K562 (cell line): ENCODE data around the gene YTHDF1.

Experiments used
- CBX8 ChIP-seq: fragments of 200-600 bp; sonication (generic); IDR thresholded peaks from 2 replicates; pipeline ENCODE4 v1.6.1; 2012; ENCODE audit warnings: borderline replicate concordance, mixed run types, low read depth, mild to moderate bottlenecking, moderate library complexity, mixed read lengths, low read length, control low read depth, inconsistent platforms; ENCODE audit not compliant: poor library complexity, severe bottlenecking; ENCODE audit errors: extremely low read depth
- CEBPB ChIP-seq: fragments of 450-650 bp; IDR thresholded peaks from 2 replicates; pipeline ENCODE4 v1.6.1; 2016; ENCODE audit warnings: missing genetic modification characterization, missing compliant biosample characterization
- FOXM1 ChIP-seq, 2 experiments: fragments of 450-650 bp in 1 of 2; sonication (generic) in 1 of 2; formaldehyde crosslinking in 1 of 2; IDR thresholded peaks; 2 replicates each; pipeline versions ENCODE4 v1.6.1 to v1.9.0; 2017 to 2022; ENCODE audit warnings: low read depth in 2 of 2, mild to moderate bottlenecking in 2 of 2, missing genetic modification reagents in 1 of 2, moderate library complexity in 1 of 2
- HOXB6 ChIP-seq: fragments of 250-450 bp; sonication (Bioruptor Pico); IDR thresholded peaks from 2 replicates; pipeline ENCODE4 v1.5.1; 2022; ENCODE audit warnings: mild to moderate bottlenecking, borderline replicate concordance
- JUND ChIP-seq, 2 experiments: IDR thresholded peaks; 2 replicates in 1 of 2; 3 replicates in 1 of 2; pipeline ENCODE4 v1.6.1; 2011; ENCODE audit warnings: borderline replicate concordance in 2 of 2, low read depth in 2 of 2, low read length in 2 of 2, improper control_type of control experiment in 1 of 2, missing biosample characterization in 1 of 2, missing genetic modification characterization in 1 of 2, missing genetic modification reagents in 1 of 2
- KLF1 ChIP-seq: fragments of 450-650 bp; IDR thresholded peaks from 2 replicates; pipeline ENCODE4 v1.6.1; 2016; ENCODE audit warnings: missing genetic modification characterization, missing compliant biosample characterization
- NR2C2 ChIP-seq, 2 experiments: fragments of 200-800 bp in 1 of 2; sonication (Bioruptor generic) in 1 of 2; sonication (generic) in 1 of 2; formaldehyde crosslinking in 1 of 2; IDR thresholded peaks; 2 replicates each; pipeline versions ENCODE4 v1.6.1 to v1.8.0; 2016 to 2022; ENCODE audit warnings: mild to moderate bottlenecking in 1 of 2, missing compliant biosample characterization in 1 of 2, missing genetic modification characterization in 1 of 2, missing genetic modification reagents in 1 of 2
- RFX5 ChIP-seq: IDR thresholded peaks from 2 replicates; pipeline ENCODE4 v1.6.1; 2011; ENCODE audit warnings: low read depth, mild to moderate bottlenecking, improper control_type of control experiment, low read length
- SP1 ChIP-seq: sonication (generic); formaldehyde crosslinking; IDR thresholded peaks from 2 replicates; pipeline ENCODE4 v1.8.1; 2022; ENCODE audit warnings: mild to moderate bottlenecking, missing genetic modification reagents
- TEAD1 ChIP-seq, 2 experiments: fragments of 450-650 bp in 1 of 2; sonication (generic) in 1 of 2; formaldehyde crosslinking; IDR thresholded peaks; 2 replicates each; pipeline versions ENCODE4 v1.4.0 to v1.8.0; 2020 to 2022; ENCODE audit warnings: mild to moderate bottlenecking in 2 of 2, missing genetic modification reagents in 1 of 2
- TF ChIP-seq, protein P1 (sequence below): IDR thresholded peaks from 2 replicates; pipeline ENCODE4 v1.6.1; 2011; ENCODE audit warnings: borderline replicate concordance, low read depth, mild to moderate bottlenecking, moderate library complexity, low read length; ENCODE audit not compliant: insufficient read depth, poor library complexity, severe bottlenecking
- TF ChIP-seq, protein P2 (sequence below), 3 experiments: IDR thresholded peaks in 2 of 3; conservative IDR thresholded peaks in 1 of 3; 2 replicates each; pipeline ENCODE4 v1.5.1; 2011 to 2012; ENCODE audit warnings: low read length in 3 of 3, mild to moderate bottlenecking in 3 of 3, control low read depth in 2 of 3, improper control_type of control experiment in 1 of 3, inconsistent platforms in 1 of 3, low read depth in 1 of 3, mixed read lengths in 1 of 3, moderate library complexity in 1 of 3; ENCODE audit not compliant: insufficient read depth in 2 of 3
- TF ChIP-seq, protein P3 (sequence below), 2 experiments: fragments of 450-650 bp in 1 of 2; sonication (generic) in 1 of 2; formaldehyde crosslinking in 1 of 2; IDR thresholded peaks in 1 of 2; conservative IDR thresholded peaks in 1 of 2; 2 replicates each; pipeline versions ENCODE4 v1.6.1 to v1.8.1; 2016 to 2023; ENCODE audit warnings: mild to moderate bottlenecking in 2 of 2, moderate library complexity in 2 of 2, inconsistent platforms in 1 of 2, missing genetic modification reagents in 1 of 2

DNA sequence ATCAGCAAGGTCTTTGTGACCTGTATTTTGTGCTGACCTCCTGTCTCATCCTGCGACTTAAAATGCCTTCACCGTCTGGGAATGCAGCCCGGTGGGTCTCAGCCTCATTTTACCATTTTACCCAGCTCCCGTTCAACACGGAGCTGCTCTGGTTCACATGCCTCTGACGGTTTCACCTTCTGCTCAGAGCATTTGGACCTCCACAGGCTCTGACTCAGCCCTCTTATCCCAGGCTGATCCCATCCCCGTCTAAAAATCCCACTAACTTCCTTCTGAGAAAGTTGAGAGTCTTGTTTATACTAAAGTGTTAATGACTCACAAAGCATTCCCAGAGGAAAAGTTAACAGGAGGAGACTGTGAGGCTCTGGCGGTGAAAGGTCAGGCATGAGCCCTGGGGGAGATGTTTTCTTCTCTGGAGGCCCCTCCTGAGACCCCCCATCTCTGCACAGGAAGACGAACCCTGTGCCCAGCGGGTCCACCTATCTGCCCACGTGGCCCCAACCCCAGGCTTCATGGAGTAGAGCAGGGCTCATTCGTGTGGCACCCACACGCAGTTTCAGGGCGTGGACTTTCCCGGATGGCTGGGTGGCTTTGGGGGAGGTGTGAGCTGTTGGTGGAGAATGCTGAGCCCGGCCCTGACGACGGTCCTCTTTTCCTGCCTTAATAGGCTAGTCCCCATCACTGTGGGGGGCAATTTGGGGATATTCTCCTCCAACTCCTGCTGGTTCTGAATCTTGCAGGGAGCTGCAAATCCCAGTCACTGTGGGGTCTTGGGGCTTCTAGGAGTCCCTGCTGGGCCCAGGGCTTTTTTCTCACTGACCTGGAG, 16.5 kb upstream of the YTHDF1 start:
- TF ChIP-seq FOXM1 (IDR thresholded peaks at IDR 0.05; ENCODE audit: low read depth) (no peak), FOXM1 (CRISPR knock-in tag; IDR thresholded peaks at IDR 0.05; ENCODE audit: low read depth) (no peak), HOXB6 (no peak), CEBPB (tag) (no peak), NR2C2 (CRISPR knock-in tag; IDR thresholded peaks at IDR 0.05) (no peak), NR2C2 (tag; IDR thresholded peaks at IDR 0.05) (no peak), CBX8 (no peak), KLF1 (tag) (no peak), RFX5 (no peak), JUND (IDR thresholded peaks at IDR 0.05; ENCODE audit: borderline replicate concordance, low read depth, low read length) (no peak), JUND (tag; IDR thresholded peaks at IDR 0.05; ENCODE audit: borderline replicate concordance, low read depth, low read length) (no peak), SP1 (CRISPR knock-in tag) (no peak), TEAD1 (CRISPR knock-in tag; IDR thresholded peaks at IDR 0.05) (no peak)
- TF ChIP-seq, protein P1, sequence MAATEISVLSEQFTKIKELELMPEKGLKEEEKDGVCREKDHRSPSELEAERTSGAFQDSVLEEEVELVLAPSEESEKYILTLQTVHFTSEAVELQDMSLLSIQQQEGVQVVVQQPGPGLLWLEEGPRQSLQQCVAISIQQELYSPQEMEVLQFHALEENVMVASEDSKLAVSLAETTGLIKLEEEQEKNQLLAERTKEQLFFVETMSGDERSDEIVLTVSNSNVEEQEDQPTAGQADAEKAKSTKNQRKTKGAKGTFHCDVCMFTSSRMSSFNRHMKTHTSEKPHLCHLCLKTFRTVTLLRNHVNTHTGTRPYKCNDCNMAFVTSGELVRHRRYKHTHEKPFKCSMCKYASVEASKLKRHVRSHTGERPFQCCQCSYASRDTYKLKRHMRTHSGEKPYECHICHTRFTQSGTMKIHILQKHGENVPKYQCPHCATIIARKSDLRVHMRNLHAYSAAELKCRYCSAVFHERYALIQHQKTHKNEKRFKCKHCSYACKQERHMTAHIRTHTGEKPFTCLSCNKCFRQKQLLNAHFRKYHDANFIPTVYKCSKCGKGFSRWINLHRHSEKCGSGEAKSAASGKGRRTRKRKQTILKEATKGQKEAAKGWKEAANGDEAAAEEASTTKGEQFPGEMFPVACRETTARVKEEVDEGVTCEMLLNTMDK = no peak
- TF ChIP-seq, protein P2, sequence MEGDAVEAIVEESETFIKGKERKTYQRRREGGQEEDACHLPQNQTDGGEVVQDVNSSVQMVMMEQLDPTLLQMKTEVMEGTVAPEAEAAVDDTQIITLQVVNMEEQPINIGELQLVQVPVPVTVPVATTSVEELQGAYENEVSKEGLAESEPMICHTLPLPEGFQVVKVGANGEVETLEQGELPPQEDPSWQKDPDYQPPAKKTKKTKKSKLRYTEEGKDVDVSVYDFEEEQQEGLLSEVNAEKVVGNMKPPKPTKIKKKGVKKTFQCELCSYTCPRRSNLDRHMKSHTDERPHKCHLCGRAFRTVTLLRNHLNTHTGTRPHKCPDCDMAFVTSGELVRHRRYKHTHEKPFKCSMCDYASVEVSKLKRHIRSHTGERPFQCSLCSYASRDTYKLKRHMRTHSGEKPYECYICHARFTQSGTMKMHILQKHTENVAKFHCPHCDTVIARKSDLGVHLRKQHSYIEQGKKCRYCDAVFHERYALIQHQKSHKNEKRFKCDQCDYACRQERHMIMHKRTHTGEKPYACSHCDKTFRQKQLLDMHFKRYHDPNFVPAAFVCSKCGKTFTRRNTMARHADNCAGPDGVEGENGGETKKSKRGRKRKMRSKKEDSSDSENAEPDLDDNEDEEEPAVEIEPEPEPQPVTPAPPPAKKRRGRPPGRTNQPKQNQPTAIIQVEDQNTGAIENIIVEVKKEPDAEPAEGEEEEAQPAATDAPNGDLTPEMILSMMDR (IDR thresholded peaks at IDR 0.05 in 2 of 3, conservative IDR thresholded peaks at IDR 0.05 in 1 of 3; ENCODE audit: insufficient read depth in 2 of 3, low read depth in 1 of 3, low read length in 3 of 3) = no peak
- TF ChIP-seq, protein P3, sequence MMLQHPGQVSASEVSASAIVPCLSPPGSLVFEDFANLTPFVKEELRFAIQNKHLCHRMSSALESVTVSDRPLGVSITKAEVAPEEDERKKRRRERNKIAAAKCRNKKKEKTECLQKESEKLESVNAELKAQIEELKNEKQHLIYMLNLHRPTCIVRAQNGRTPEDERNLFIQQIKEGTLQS (IDR thresholded peaks at IDR 0.05) = no peak
- TF ChIP-seq, protein P3 (CRISPR knock-in tag; conservative IDR thresholded peaks at IDR 0.05) = no peak
